ENCODE measurements around the gene SLC6A16.
"Not testable (repeated sequence)": the region's sequence is repeated elsewhere in the genome, so short reads cannot be mapped to it uniquely, and the experiment has no call there.

Gene SLC6A16

GRCh38 chr19:49301866-49302252 lies 23.1 kb downstream of the SLC6A16 start:
- Histone ChIP-seq H3K9ac (ENCODE audit: insufficient read length) (no peak overlapping the region), H3K4me3 (no peak overlapping the region), H3K36me3 (ENCODE audit: insufficient read depth, low read length) (no peaks in the 10 kb centered on the region), H3K9me3 (ENCODE audit: low read depth, low read length) (peaks cover 5% of the 10 kb centered on the region; the same call in 1 of the 2 replicates), H3K27ac (no peak overlapping the region)
- TF ChIP-seq EZH2 (IDR thresholded peaks at IDR 0.05) = no peak
- TF ChIP-seq FOXP2 (optimal IDR thresholded peaks at IDR 0.05; ENCODE audit: control extremely low read depth, extremely low read length, insufficient read depth) = no peak
- TF ChIP-seq POLR2AphosphoS5 (IDR thresholded peaks at IDR 0.05; ENCODE audit: borderline replicate concordance, low read depth, low read length) = no peak
- DNase-seq (ENCODE audit: low read depth, low spot score) = no peak

- H3K36me3 ChIP-seq (ENCODE audit: insufficient read depth, low read length) = no peaks in the 10 kb centered on the region
- peak; percentile 52 for DNase-seq (ENCODE audit: low read depth, low spot score)
- no peak overlapping the region for H3K27ac ChIP-seq
- TF ChIP-seq EZH2 (IDR thresholded peaks at IDR 0.05) = no peak
- no peak for TF ChIP-seq FOXP2 (optimal IDR thresholded peaks at IDR 0.05; ENCODE audit: control extremely low read depth, extremely low read length, insufficient read depth)
- TF ChIP-seq POLR2AphosphoS5 (IDR thresholded peaks at IDR 0.05; ENCODE audit: borderline replicate concordance, low read depth, low read length) = no peak
- H3K9me3 ChIP-seq (ENCODE audit: low read depth, low read length) = peaks cover 5% of the 10 kb centered on the region; the same call in 1 of the 2 replicates
- H3K4me3 ChIP-seq = peak overlapping the region; percentile 67
- H3K9ac ChIP-seq (ENCODE audit: insufficient read length) = no peak overlapping the region
These were observed 23.7 kb downstream of the SLC6A16 start for GRCh38 chr19:49301165-49301865.

GRCh38 chr19:49298653-49299052 lies 26.3 kb downstream of the SLC6A16 start:
- not testable (repeated sequence) for H3K9ac ChIP-seq (ENCODE audit: insufficient read length); DNase-seq (ENCODE audit: low read depth, low spot score)

GRCh38 chr19:49297403-49297802 lies 27.6 kb downstream of the SLC6A16 start:
- Histone ChIP-seq H3K9ac (ENCODE audit: insufficient read length) (no peak overlapping the region), H3K36me3 (ENCODE audit: insufficient read depth, low read length) (no peaks in the 10 kb centered on the region), H3K27ac (no peak overlapping the region), H3K9me3 (ENCODE audit: low read depth, low read length) (no peaks in the 10 kb centered on the region), H3K4me3 (no peak overlapping the region)
- TF ChIP-seq FOXP2 (optimal IDR thresholded peaks at IDR 0.05; ENCODE audit: control extremely low read depth, extremely low read length, insufficient read depth) = no peak
- TF ChIP-seq EZH2 (IDR thresholded peaks at IDR 0.05) = no peak
- no peak for TF ChIP-seq POLR2AphosphoS5 (IDR thresholded peaks at IDR 0.05; ENCODE audit: borderline replicate concordance, low read depth, low read length)
- DNase-seq (ENCODE audit: low read depth, low spot score) = no peak

More at GRCh38 chr19:49298653-49299052, 26.3 kb downstream of the SLC6A16 start:
- H3K4me3 ChIP-seq; H3K27ac ChIP-seq; H3K36me3 ChIP-seq (ENCODE audit: insufficient read depth, low read length); H3K9me3 ChIP-seq (ENCODE audit: low read depth, low read length): not testable (repeated sequence)

GRCh38 chr19:49295208-49295880 lies 29.6 kb downstream of the SLC6A16 start:
- DNase-seq (ENCODE audit: low read depth, low spot score) = no peak
- Histone ChIP-seq H3K27ac (no peak overlapping the region), H3K4me3 (no peak overlapping the region), H3K9me3 (ENCODE audit: low read depth, low read length) (no peaks in the 10 kb centered on the region), H3K36me3 (ENCODE audit: insufficient read depth, low read length) (no peaks in the 10 kb centered on the region), H3K9ac (ENCODE audit: insufficient read length) (no peak overlapping the region)
- TF ChIP-seq POLR2AphosphoS5 (IDR thresholded peaks at IDR 0.05; ENCODE audit: borderline replicate concordance, low read depth, low read length) = no peak
- TF ChIP-seq FOXP2 (optimal IDR thresholded peaks at IDR 0.05; ENCODE audit: control extremely low read depth, extremely low read length, insufficient read depth) = no peak
- TF ChIP-seq EZH2 (IDR thresholded peaks at IDR 0.05) = no peak

GRCh38 chr19:49294401-49294800 lies 30.6 kb downstream of the SLC6A16 start:
- Histone ChIP-seq H3K9me3 (ENCODE audit: low read depth, low read length) (no peaks in the 10 kb centered on the region), H3K27ac (no peak overlapping the region), H3K36me3 (ENCODE audit: insufficient read depth, low read length) (no peaks in the 10 kb centered on the region), H3K9ac (ENCODE audit: insufficient read length) (no peak overlapping the region), H3K4me3 (no peak overlapping the region)
- TF ChIP-seq FOXP2 (optimal IDR thresholded peaks at IDR 0.05; ENCODE audit: control extremely low read depth, extremely low read length, insufficient read depth) (no peak), POLR2AphosphoS5 (IDR thresholded peaks at IDR 0.05; ENCODE audit: borderline replicate concordance, low read depth, low read length) (no peak), EZH2 (IDR thresholded peaks at IDR 0.05) (no peak)
- no peak for DNase-seq (ENCODE audit: low read depth, low spot score)

GRCh38 chr19:49290517-49290916 lies 34.5 kb downstream of the SLC6A16 start:
- no peak for TF ChIP-seq POLR2AphosphoS5 (IDR thresholded peaks at IDR 0.05; ENCODE audit: borderline replicate concordance, low read depth, low read length)
- TF ChIP-seq EZH2 (IDR thresholded peaks at IDR 0.05) = no peak
- TF ChIP-seq FOXP2 (optimal IDR thresholded peaks at IDR 0.05; ENCODE audit: control extremely low read depth, extremely low read length, insufficient read depth) = no peak
- no peak overlapping the region for H3K9ac ChIP-seq (ENCODE audit: insufficient read length)
- no peak for DNase-seq (ENCODE audit: low read depth, low spot score)
- H3K27ac ChIP-seq = no peak overlapping the region
- H3K36me3 ChIP-seq (ENCODE audit: insufficient read depth, low read length) = no peaks in the 10 kb centered on the region
- H3K9me3 ChIP-seq (ENCODE audit: low read depth, low read length) = no peaks in the 10 kb centered on the region
- no peak overlapping the region for H3K4me3 ChIP-seq

- H3K4me3 ChIP-seq; H3K27ac ChIP-seq; H3K36me3 ChIP-seq (ENCODE audit: insufficient read depth, low read length); H3K9ac ChIP-seq (ENCODE audit: insufficient read length); H3K9me3 ChIP-seq (ENCODE audit: low read depth, low read length); DNase-seq (ENCODE audit: low read depth, low spot score): not testable (repeated sequence)
These were observed 35.7 kb downstream of the SLC6A16 start for GRCh38 chr19:49289286-49289685.

GRCh38 chr19:49288205-49288604 lies 36.8 kb downstream of the SLC6A16 start:
- not testable (repeated sequence) for H3K4me3 ChIP-seq; H3K9ac ChIP-seq (ENCODE audit: insufficient read length); H3K27ac ChIP-seq; DNase-seq (ENCODE audit: low read depth, low spot score); H3K9me3 ChIP-seq (ENCODE audit: low read depth, low read length); H3K36me3 ChIP-seq (ENCODE audit: insufficient read depth, low read length)
